GM12878 (cell line): Measurements from ENCODE around the gene LRRC53. TPM values are rescaled to one million over a fixed set of nuclear protein-coding genes. Genes with fewer than 3 reads are reported as not detected.

Experiments used
- ATAC-seq: fragments of 200-7000 bp; cut with Tn5 transposase; 3 replicates; pipeline ENCODE4 v1.9.1; 2020; ENCODE audit warnings: mild to moderate bottlenecking, moderate library complexity
- BruUV-seq: library from RNA; stranded (reverse); fragments of 400-500 nt; replicated peaks from 2 replicates; lab custom pipeline; 2021; lab: Mats Ljungman, UMichigan
- CTCF ChIA-PET: fragments of 300-600 bp; sonication (Branson Sonifier 250); formaldehyde crosslinking; extraction: SDS; loops from one replicate; lab custom pipeline; 2021; ENCODE audit warnings: inconsistent platforms; lab: Yijun Ruan, JAX
- POLR2A ChIA-PET: fragments of 350-600 bp; formaldehyde crosslinking; extraction: SDS; loops from one replicate; lab custom pipeline; 2021; ENCODE audit warnings: inconsistent platforms; lab: Charles Lee
- RAD21 ChIA-PET: fragments of 300-600 bp; sonication (Branson Sonifier 250); formaldehyde crosslinking; loops from one replicate; lab custom pipeline; 2023; ENCODE audit warnings: antibody characterized with exemption; ENCODE audit not compliant: unreplicated experiment; lab: Charles Lee
- SMC1A ChIA-PET: fragments of 300-600 bp; sonication (Branson Sonifier 250); formaldehyde crosslinking; loops from one replicate; lab custom pipeline; 2023; ENCODE audit not compliant: unreplicated experiment, uncharacterized antibody; lab: Charles Lee
- DNase-seq: peaks from one replicate; pipeline ENCODE4 v3.0.0-alpha.2; 2011; ENCODE audit warnings: low read depth, low spot score
- FAIRE-seq: peaks from 3 replicates; lab custom pipeline; 2011; peaks lifted over from hg19 to GRCh38; lab: Jason Lieb, UNC
- H2AFZ ChIP-seq: 2 replicates; pipeline ENCODE4 v1.6.0; 2011; ENCODE audit warnings: low read depth, low read length, control low read depth; ENCODE audit not compliant: control insufficient read depth
- H3K27ac ChIP-seq: 2 replicates; pipeline ENCODE4 v1.5.1; 2011; ENCODE audit warnings: control low read depth; ENCODE audit not compliant: control insufficient read depth, insufficient read depth
- H3K27me3 ChIP-seq, 2 experiments: replicated peaks in 1 of 2; 2 replicates each; pipeline versions ENCODE4 v1.6.0 to v1.6.1; 2011; ENCODE audit warnings: low read length in 1 of 2; ENCODE audit not compliant: control insufficient read depth in 2 of 2, insufficient read depth in 2 of 2
- H3K36me3 ChIP-seq, 2 experiments: 2 replicates each; pipeline ENCODE4 v1.5.1; 2011; ENCODE audit warnings: low read length in 1 of 2; ENCODE audit not compliant: control insufficient read depth in 2 of 2, insufficient read depth in 2 of 2
- H3K4me1 ChIP-seq: 2 replicates; pipeline ENCODE4 v1.6.1; 2011; ENCODE audit warnings: mild to moderate bottlenecking, low read length, moderate library complexity, mixed read lengths; ENCODE audit not compliant: control insufficient read depth, insufficient read depth
- H3K4me2 ChIP-seq: 2 replicates; pipeline ENCODE4 v1.6.0; 2011; ENCODE audit warnings: control low read depth; ENCODE audit not compliant: control insufficient read depth, insufficient read depth
- H3K4me3 ChIP-seq: fragments of 200-600 bp; sonication (generic); 2 replicates; pipeline ENCODE4 v1.5.1; 2016
- H3K79me2 ChIP-seq: 2 replicates; pipeline ENCODE4 v1.6.0; 2011; ENCODE audit warnings: low read length; ENCODE audit not compliant: control insufficient read depth, insufficient read depth
- H3K9ac ChIP-seq: 2 replicates; pipeline ENCODE4 v1.8.0; 2011; ENCODE audit warnings: low read length, control low read depth, mixed read lengths; ENCODE audit not compliant: control insufficient read depth, insufficient read depth
- H3K9me3 ChIP-seq: replicated peaks from 3 replicates; pipeline ENCODE4 v1.5.1; 2011; ENCODE audit warnings: mild to moderate bottlenecking, low read length; ENCODE audit not compliant: control insufficient read depth, insufficient read depth
- H4K20me1 ChIP-seq: 2 replicates; pipeline ENCODE4 v1.6.0; 2011; ENCODE audit not compliant: control insufficient read depth, insufficient read depth
- BCLAF1 ChIP-seq: fragments of 450-650 bp; IDR thresholded peaks from 2 replicates; pipeline ENCODE4 v1.6.1; 2017; ENCODE audit warnings: antibody characterized with exemption, mild to moderate bottlenecking, moderate library complexity
- CBX5 ChIP-seq: sonication (generic); IDR thresholded peaks from 2 replicates; pipeline ENCODE4 v1.6.1; 2016; ENCODE audit warnings: low read depth, moderate library complexity, mild to moderate bottlenecking, inconsistent platforms
- CHD2 ChIP-seq: IDR thresholded peaks from 2 replicates; pipeline ENCODE4 v1.6.1; 2011; ENCODE audit warnings: low read depth, low read length, improper control_type of control experiment, borderline replicate concordance
- CREB1 ChIP-seq: IDR thresholded peaks from 2 replicates; pipeline ENCODE4 v1.6.1; 2012; ENCODE audit warnings: low read depth, mild to moderate bottlenecking, inconsistent platforms
- CUX1 ChIP-seq: IDR thresholded peaks from 2 replicates; pipeline ENCODE4 v1.6.1; 2012; ENCODE audit warnings: improper control_type of control experiment, low read depth, low read length; ENCODE audit not compliant: insufficient replicate concordance
- EGR1 ChIP-seq, 2 experiments: IDR thresholded peaks; 1 replicate in 1 of 2; 2 replicates in 1 of 2; pipeline ENCODE4 v1.6.1; 2011 to 2012; ENCODE audit warnings: low read depth in 2 of 2, low read length in 2 of 2, borderline replicate concordance in 1 of 2, mild to moderate bottlenecking in 1 of 2, moderate library complexity in 1 of 2
- ESRRA ChIP-seq: IDR thresholded peaks from 2 replicates; pipeline ENCODE4 v1.6.1; 2012; ENCODE audit warnings: mild to moderate bottlenecking, low read length, improper control_type of control experiment
- FOXM1 ChIP-seq: IDR thresholded peaks from 2 replicates; pipeline ENCODE4 v1.6.1; 2012; ENCODE audit warnings: low read depth, mild to moderate bottlenecking, inconsistent platforms, low read length, moderate library complexity
- IKZF1 ChIP-seq: fragments of 450-650 bp; conservative IDR thresholded peaks from 2 replicates; pipeline ENCODE4 v1.6.1; 2017; ENCODE audit warnings: antibody characterized with exemption, mild to moderate bottlenecking
- MTA2 ChIP-seq: fragments of 450-650 bp; IDR thresholded peaks from 2 replicates; pipeline ENCODE4 v1.6.1; 2016; ENCODE audit warnings: low read depth, mild to moderate bottlenecking, moderate library complexity
- MTA3 ChIP-seq: IDR thresholded peaks from 2 replicates; pipeline ENCODE4 v1.6.1; 2012; ENCODE audit warnings: low read length, inconsistent platforms, borderline replicate concordance
- POLR2A ChIP-seq: IDR thresholded peaks from 2 replicates; pipeline ENCODE4 v1.6.1; 2011; ENCODE audit warnings: low read depth, mild to moderate bottlenecking, low read length
- POLR2AphosphoS2 ChIP-seq: IDR thresholded peaks from 2 replicates; pipeline ENCODE4 v1.6.1; 2011; ENCODE audit warnings: low read depth, mild to moderate bottlenecking, low read length, improper control_type of control experiment, moderate library complexity
- RELA ChIP-seq: fragments of 450-650 bp; IDR thresholded peaks from 2 replicates; pipeline ENCODE4 v1.8.0; 2014; ENCODE audit warnings: borderline replicate concordance; ENCODE audit not compliant: partially characterized antibody
- RUNX3 ChIP-seq: IDR thresholded peaks from 2 replicates; pipeline ENCODE4 v1.6.1; 2012; ENCODE audit warnings: low read length, inconsistent platforms
- SP1 ChIP-seq: IDR thresholded peaks from one replicate; pipeline ENCODE4 v1.6.1; 2011; ENCODE audit warnings: low read depth, low read length
- ZNF274 ChIP-seq: IDR thresholded peaks from one replicate; pipeline ENCODE4 v1.8.0; 2011; ENCODE audit not compliant: insufficient read length, insufficient read depth
- WGBS: methylation state at CpG from one replicate; pipeline ENCODE4 v1.1.6; 2016; ENCODE audit warnings: low lambda C conversion rate; ENCODE audit not compliant: insufficient replicate concordance, insufficient coverage; ENCODE audit errors: missing lambda C conversion rate; 5-methylcytosine and 5-hydroxymethylcytosine counted together
- in situ Hi-C: fragments of 300-500 bp; cut with MboI; formaldehyde crosslinking; loops from 9 replicates; pipeline ENCODE4 v1.14.3; 2018; ENCODE audit warnings: mixed read lengths
- intact Hi-C: fragments of 100-400 bp; cut with micrococcal nuclease; formaldehyde crosslinking; loops from one replicate; pipeline ENCODE4 v1.14.2; 2022; ENCODE audit not compliant: unreplicated experiment
- polyA plus RNA-seq, 11 experiments: library from polyadenylated mRNA; depleted of rRNA in 4 of 11; unstranded in 6 of 11; stranded (reverse) in 5 of 11; fragments of >200 nt; fragmentation: Nextera tagmentation in 4 of 11; fragmentation: Illumina TruSeq in 1 of 11; extraction: Ambion mirVana in 4 of 11; extraction: Trizol in 1 of 11; gene quantifications; 1 replicate in 1 of 11; 2 replicates in 10 of 11; pipeline versions ENCODE4 v1.2.1 to v1.2.3, GENCODE V29; 2011 to 2016; ENCODE audit warnings: inconsistent platforms in 2 of 11, missing spikeins in 2 of 11, low read depth in 1 of 11
- total RNA-seq, 4 experiments: library from RNA; depleted of rRNA in 3 of 4; stranded (reverse); fragments of >200 nt in 3 of 4; fragmentation: Illumina TruSeq in 1 of 4; extraction: Trizol in 1 of 4; gene quantifications; 2 replicates each; pipeline versions ENCODE4 v1.2.1 to v1.2.3, GENCODE V29; 2013 to 2021

LRRC53 gene
- total and polyA plus RNA-seq, 10 of the 15 experiments (the other 5 are each of a cell fraction or from before 2014, with no cell fraction given) = not detected

GRCh38 chr1:74453277-74453676 lies 59.1 kb downstream of the LRRC53 start (continued):
- TF ChIP-seq CUX1 (no peak), POLR2A (no peak)

GRCh38 chr1:74452035-74452434 lies 60.4 kb downstream of the LRRC53 start:
- TF ChIP-seq MTA2 = no peak
- TF ChIP-seq ESRRA = no peak
- TF ChIP-seq RELA = no peak
- TF ChIP-seq IKZF1 = no peak
- no peak for TF ChIP-seq RUNX3
- no peak for TF ChIP-seq ZNF274
- TF ChIP-seq BCLAF1 = no peak
- TF ChIP-seq POLR2AphosphoS2 = no peak
- TF ChIP-seq FOXM1 = no peak
- TF ChIP-seq CBX5 = no peak
- no peak for TF ChIP-seq POLR2A
- no peak for TF ChIP-seq EGR1 (IDR thresholded peaks at IDR 0.05; ENCODE audit: borderline replicate concordance in 1 of 2, low read depth in 2 of 2, low read length in 2 of 2)
- no peak for TF ChIP-seq MTA3
- TF ChIP-seq CREB1 = no peak
- TF ChIP-seq CHD2 = no peak
- no peak for TF ChIP-seq SP1
- TF ChIP-seq, all 136 proteins: peak for 0
- Histone ChIP-seq H3K36me3 (no peaks in the 10 kb centered on the region), H3K4me2 (no peak overlapping the region), H3K4me3 (no peak overlapping the region), H3K9me3 (no peaks in the 10 kb centered on the region), H3K9ac (no peak overlapping the region), H3K4me1 (no peaks in the 10 kb centered on the region), H2AFZ (no peak overlapping the region), H3K27ac (no peak overlapping the region), H3K79me2 (no peaks in the 10 kb centered on the region), H3K27me3 (no peaks in the 10 kb centered on the region), H4K20me1 (no peaks in the 10 kb centered on the region)
- intact Hi-C loops (no loop called here), in situ Hi-C loops (loop anchor here (25.0 kb wide), 1 partner anchor 615 kb away; no protein-coding TSS in a partner anchor)
- SMC1A ChIA-PET = no interaction called here
- 0% methylated on average over 1 of the region's 1 CpG for WGBS
- DNase-seq = no peak
- BruUV-seq = no TSS peak
- RAD21 ChIA-PET = no interaction called here
- CTCF ChIA-PET = no interaction called here
- no peak for ATAC-seq
- FAIRE-seq = no peak
- POLR2A ChIA-PET = no interaction called here
